ENCODE measurements around the gene SNAP23. TPM values are rescaled to one million over a fixed set of nuclear protein-coding genes. Genes with fewer than 3 reads are reported as not detected.
A peak's percentile ranks its signal among the peaks of the same experiment; 100 is the strongest.
"Not testable (repeated sequence)": the region's sequence is repeated elsewhere in the genome, so short reads cannot be mapped to it uniquely, and the experiment has no call there.

Gene SNAP23
- total RNA-seq, 1 donor from 2014 or later: 23.5 TPM

DNA sequence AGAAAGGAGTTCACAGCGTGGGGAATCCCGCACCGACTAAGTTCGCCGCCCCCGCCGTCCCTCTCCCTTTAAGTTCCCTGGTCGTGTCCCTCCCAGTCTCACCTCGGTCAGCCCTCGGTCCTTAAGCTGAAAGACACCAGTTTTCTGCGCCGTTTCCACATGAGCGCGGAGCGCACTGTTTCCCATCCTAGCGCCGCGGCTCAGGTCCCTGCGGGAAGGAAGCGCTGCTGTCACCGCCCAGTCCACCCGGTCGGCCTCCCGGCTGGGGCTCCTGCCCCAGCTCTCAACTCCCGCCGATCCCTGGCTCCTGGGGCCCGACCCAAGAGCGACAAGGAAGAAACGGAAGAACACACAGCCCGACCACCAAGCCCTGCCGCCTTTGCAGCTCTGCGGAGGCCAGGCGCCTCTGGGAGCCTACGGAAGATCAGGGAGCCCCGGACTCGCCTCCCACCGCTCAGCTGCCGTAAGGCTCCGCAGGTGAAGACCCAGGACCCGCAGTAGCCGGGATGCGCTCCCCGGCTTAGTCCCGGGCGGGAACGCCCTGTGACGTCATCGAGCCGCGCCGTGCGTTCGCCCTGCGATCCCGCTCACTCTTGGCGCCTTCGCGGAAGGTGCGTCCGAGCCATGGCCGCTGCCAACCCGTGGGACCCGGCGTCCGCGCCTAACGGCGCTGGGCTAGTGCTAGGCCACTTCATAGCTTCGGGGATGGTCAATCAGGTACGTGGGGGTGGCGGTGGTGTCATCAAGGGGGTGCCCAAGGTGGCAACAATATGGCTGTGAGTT, 53.0 kb downstream of the SNAP23 start, which contains the start of the genes HAUS2 and LRRC57:
TSS of gene HAUS2 (plus strand) at position 590 of the 783 bp plus-strand sequence. CDS start at position 625, 35 bp downstream.
TSS of gene LRRC57 (minus strand) at position 545 of the 783 bp plus-strand sequence. CDS start at position 186, 359 bp downstream.
- intact Hi-C loops (cut with DNase I): loop anchor here (2.0 kb wide), 1 partner anchor 102 kb away; no protein-coding TSS in a partner anchor
- DNase-seq (ENCODE audit: missing footprints): peak; percentile 95
- peak; percentile 95 for ATAC-seq

DNA sequence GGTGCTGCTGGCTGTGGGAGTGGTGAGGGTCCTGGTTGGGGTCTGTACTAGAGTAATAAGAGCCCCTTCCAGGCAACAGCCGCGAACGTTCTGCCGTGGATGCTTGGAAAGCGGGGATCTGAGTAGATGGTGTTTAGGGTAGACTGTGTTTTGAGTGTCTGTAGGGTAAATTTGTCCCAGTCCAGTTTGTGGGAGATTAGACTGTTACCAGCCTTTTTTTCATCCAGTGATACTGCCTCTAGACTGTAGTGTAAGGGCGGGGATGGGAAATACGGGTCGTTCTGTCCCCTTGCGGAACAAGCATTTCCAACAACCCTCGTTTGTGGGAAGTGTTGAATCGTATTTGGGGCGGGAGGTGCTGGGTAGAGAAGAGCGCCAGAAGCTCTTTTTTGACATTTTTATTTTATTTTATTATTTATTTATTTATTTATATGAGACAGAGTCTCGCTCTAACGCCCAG, 53.6 kb downstream of the SNAP23 start:
- no peak for DNase-seq (ENCODE audit: missing footprints)
- ATAC-seq: peak; percentile 54
- intact Hi-C loops (cut with DNase I): loop anchor here (2.0 kb wide), 1 partner anchor 102 kb away; no protein-coding TSS in a partner anchor

DNA sequence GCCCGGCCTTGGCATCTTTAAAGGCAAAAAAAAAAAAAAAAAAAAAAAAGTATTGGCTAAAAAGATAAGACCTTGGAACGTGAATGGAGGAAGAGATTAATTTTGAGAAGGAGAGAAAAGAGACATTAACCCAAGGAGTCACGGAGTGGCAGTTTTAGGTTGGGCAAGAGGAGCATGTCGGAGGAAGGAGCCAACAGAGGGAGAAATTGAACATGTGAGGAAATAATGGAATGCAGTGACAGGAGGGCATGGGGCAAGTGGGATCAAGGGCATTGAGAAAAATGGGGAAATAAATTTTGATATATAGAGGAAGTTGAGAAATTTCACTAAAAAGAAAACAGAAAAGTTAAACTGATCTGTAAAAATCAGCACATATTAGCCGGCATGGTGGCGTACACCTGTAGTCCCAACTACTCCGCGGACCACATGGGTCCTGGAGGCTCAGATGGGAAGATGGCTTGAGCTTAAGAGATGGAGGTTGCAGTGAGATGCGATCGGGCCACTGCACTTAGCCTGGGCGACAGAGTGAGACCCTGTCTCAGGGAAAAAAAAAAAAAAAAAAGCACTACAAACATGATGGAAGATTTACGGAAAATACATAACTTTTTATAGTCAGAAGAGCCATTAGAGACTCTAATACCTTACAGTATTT, 54.4 kb downstream of the SNAP23 start:
- DNase-seq (ENCODE audit: missing footprints) (no peak), ATAC-seq (no peak)
- intact Hi-C loops (cut with DNase I): loop anchor here (2.0 kb wide), 1 partner anchor 101 kb away; no protein-coding TSS in a partner anchor

DNA sequence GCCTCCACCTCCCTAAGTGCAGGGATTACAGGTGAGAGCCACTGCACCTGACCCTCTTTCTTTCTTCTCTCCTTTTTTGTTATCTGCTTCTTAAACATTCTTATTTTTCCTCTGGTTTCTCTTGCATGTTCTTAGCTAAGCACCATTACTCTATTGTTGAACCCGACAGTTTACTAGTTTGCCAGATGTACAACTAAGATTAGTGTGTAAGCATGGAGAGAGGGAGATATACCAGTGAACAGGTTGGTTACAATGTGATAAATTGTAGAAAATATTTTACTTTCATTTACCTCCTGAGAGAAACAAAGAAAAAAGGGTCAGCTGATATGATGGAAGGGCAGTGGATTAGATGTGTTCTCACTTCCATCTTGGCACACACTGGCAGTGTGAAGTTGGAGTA, 58.1 kb downstream of the SNAP23 start:
- intact Hi-C loops (cut with DNase I): no loop called here
- DNase-seq (ENCODE audit: missing footprints) (no peak), ATAC-seq (no peak)

DNA sequence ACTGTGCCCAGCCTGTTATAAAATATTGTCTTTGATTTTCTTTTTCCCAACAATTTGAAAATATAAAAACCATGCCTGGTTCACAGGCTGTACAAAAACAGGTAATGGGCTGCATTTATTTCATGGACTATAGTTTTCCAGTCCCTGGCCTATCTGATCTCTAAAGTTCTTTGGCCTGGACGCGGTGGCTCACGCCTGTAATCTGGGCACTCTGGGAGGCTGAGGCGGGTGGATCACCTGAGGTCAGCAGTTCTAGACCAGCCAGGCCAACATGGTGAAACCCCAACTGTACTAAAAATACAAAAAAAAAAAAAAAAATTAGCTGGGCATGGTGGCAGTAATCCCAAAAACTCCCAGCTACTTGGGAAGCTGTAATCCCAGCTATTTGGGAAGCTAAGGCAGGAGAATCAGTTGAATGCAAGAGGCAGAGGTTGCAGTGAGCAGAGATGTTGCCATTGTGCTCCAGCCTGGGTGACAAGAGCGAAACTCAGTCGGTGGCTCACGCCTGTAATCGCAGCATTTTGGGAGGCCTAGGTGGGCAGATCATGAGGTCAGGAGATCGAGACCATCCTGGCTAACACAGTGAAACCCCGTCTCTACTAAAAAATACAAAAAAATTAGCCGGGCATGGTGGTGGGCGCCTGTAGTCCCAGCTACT, 61.2 kb downstream of the SNAP23 start:
- DNase-seq (ENCODE audit: missing footprints); ATAC-seq; intact Hi-C loops (cut with DNase I): not testable (repeated sequence)

DNA sequence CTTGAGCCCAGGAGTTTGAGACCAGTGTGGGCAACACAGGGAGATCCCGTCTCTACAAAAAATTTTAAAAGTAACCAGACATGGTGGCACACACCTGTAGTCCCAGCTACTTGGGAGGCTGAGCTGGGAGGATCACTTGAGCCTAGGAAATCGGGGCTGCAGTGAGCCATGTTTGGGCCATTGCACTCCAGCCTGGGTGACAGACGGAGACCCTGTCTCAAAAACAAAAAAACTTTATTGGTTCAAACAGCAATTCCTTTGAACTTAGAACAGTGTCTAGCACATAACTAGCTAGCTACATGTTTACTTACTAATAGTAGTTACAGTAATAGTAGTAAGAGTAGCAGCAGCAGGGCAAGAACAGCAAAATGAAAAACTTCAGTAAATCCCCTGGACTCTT, 63.3 kb downstream of the SNAP23 start:
- ATAC-seq (no peak), DNase-seq (ENCODE audit: missing footprints) (no peak)
- intact Hi-C loops (cut with DNase I): no loop called here

DNA sequence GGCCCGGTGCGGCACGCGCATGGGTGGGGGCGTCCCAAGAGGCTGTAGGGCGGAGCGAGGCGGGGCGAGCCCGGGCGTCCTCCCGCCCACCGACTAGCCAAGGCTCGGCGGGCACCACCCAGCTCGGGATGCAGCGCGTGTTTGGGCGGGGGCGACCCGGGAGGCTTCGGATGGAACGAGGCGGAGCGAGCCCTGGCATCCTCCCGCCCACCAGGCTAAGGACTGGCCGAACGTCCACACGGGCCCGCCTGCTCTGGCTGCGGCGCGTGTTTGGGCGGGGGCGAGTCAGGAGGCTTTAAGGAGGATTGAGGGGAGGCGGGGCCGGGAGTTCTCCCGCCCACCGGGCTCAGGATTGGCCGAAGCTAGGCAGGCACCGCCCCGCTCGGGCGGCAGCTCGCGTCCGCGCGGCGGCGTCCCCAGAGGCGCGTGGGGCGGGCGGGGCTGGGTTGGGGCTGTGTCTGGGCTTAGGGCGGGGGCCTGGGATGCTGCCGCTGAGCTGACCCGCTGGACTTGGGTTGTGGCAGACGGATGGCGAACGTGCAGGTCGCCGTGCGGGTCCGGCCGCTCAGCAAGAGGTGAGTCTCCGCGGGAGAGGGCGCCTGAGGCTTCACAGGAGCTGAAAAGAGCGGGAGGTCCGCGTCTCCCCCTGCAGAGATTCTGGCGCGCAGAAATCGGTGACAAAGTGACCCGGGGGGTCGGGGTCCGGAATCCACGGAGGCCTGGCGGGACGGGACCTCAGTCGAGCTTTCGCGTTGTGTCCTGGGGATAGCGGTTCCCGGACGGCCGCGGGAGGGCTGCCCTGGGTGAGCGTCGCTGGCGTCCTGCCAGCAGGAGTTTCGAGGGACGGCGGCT, 80.0 kb downstream of the SNAP23 start, which contains the start of gene STARD9:
TSS of gene STARD9 (plus strand) at position 419 of the 852 bp plus-strand sequence. CDS start at position 529, 110 bp downstream.
- intact Hi-C loops (cut with DNase I): loop anchor here (5.0 kb wide), 2 partner anchors 72 to 78 kb away; partner anchors contain the start of gene SNAP23
- DNase-seq (ENCODE audit: missing footprints) (peak; percentile 99), ATAC-seq (peak; percentile 97)

DNA sequence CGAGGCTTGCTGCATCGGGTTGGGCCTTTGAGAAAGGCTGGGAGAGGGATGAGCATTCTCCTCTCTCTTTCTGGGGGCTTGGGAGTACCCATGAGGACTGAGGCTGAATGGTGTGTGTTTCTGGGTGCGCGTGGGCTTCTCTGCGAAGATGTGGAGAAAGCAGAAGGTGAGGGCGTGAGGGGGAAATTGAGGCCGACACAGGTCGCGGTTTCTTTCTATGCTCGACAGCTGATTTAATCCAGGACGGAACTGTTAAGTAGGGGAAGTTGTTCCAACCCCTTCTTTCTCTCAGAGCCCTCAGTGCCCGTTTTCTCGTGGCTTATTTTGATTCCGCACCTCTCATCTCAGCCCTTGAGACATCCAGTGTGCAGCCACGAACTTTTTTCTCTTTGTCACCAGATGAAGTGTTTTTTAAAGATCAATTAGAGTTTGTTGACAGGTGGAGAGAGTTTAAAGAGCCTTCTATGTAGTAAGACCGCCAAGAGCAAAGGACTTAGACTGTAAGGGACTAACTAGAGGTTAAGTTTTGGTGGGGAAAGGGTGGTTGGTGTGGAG, 80.7 kb downstream of the SNAP23 start:
- intact Hi-C loops (cut with DNase I): loop anchor here (5.0 kb wide), 2 partner anchors 71 to 79 kb away; partner anchors contain the start of gene SNAP23
- ATAC-seq (no peak), DNase-seq (ENCODE audit: missing footprints) (no peak)

DNA sequence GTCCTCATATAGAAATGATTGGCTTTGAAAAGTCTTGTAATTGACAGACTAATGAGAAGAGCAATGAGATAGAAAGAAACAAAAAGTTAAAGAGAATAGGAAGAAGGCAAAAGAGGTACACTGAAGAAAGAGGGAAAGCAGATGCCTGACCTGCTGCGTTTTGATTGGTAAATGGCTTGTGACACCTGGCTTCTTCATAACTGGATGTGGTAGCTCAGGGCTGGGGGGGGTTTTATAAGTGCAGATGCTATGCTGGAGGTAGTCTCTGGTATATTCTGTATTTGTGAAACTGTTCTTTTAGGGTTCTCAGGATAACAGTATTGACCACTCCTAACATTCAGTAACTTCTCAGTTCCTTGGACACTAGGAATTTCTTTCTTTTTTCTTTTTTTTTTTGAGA, 81.3 kb downstream of the SNAP23 start:
- intact Hi-C loops (cut with DNase I): loop anchor here (5.0 kb wide), 2 partner anchors 71 to 79 kb away; partner anchors contain the start of gene SNAP23
- DNase-seq (ENCODE audit: missing footprints) (no peak), ATAC-seq (no peak)

DNA sequence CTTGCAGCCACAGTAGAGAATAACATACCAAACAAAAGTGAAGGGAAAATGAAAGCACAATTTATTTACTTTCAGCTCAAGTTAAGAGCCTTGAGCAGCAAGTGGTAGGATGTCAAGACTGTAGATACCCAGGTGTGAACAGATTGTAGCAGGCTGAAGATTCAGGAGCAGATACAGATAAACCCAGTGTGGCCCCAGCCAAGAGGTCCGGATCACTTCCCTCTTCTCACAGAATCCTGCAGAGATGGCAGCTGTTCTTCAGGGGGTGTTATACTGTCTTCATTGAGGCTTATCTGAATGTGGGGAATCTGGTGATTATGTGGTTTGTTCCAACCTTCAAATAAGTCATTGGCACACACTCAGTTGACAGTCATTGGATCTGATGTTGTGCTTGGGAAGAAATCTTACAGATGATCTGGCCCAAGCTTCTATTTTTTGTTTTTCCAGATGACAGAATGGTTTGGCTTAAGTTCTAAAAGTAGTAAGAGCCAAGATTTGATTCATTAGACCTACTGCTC, 82.1 kb downstream of the SNAP23 start:
- ATAC-seq (no peak), DNase-seq (ENCODE audit: missing footprints) (no peak)
- intact Hi-C loops (cut with DNase I): loop anchor here (5.0 kb wide), 2 partner anchors 70 to 80 kb away; partner anchors contain the start of gene SNAP23

DNA sequence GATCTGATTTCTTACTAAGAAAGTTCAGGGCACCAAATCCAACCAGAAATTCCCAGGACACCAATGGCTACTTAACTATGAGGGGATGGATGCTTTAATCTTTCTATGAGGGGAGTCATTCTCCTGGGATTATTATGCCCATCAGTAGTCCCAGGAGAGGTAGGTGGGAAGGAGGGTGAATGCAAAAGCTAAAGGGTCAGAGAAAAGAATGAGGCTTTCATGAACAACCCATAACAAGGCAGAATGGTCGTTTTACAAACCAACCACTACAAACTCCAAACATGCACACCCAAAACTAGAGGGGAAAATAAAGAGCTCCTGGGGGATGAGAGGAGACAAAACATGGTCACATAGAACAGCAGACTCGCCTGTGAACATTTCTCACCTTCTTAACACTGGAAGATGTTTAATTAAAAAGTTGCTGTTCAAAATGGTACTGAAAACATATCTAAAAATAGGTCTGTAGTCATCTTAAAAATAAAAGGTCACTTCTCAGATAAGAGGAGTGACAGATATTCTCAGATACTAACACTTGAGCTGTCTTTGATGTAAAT, 83.6 kb downstream of the SNAP23 start:
- intact Hi-C loops (cut with DNase I): loop anchor here (5.0 kb wide), 2 partner anchors 68 to 82 kb away; partner anchors contain the start of gene SNAP23
- ATAC-seq (no peak), DNase-seq (ENCODE audit: missing footprints) (no peak)

DNA sequence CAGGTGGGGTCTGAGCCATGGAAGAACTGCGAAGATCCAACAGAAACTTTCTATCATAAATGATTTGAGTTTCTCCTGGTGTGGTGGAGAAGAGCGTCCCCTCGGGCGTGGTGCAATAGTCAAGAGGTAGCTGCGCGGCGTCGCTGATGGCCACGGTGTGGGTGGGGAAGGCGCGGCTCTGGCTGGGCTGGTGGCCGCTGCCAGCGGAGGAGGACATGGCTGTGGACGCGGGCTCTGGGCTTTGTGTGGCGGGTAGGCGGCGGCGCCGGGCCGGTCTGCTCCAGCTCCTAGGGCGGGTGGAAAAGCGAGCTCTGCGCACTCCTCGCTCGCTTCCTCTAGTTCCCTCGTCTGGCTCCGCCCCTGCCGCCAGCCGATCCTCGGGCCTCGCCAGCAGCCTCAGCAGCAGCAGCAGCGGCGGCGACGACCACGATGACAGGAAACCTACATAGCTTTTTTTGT, 85.9 kb downstream of the SNAP23 start:
- peak; percentile 95 for ATAC-seq
- intact Hi-C loops (cut with DNase I): no loop called here

More for the DNA sequence above, 85.9 kb downstream of the SNAP23 start:
- DNase-seq (ENCODE audit: missing footprints): peak; percentile 95

Other genes with a start within 250 kb of the SNAP23 start
- gene GANC, start 222.4 kb upstream of the SNAP23 start, total RNA-seq: 16.3 TPM
- 19.0 TPM for gene TMEM87A, start 222.2 kb upstream of the SNAP23 start, total RNA-seq
- gene CAPN3, start 136.1 kb upstream of the SNAP23 start, total RNA-seq: 3.4 TPM
- 457 TPM for gene ZNF106, start 4.5 kb upstream of the SNAP23 start, total RNA-seq
- gene LRRC57, start 53.2 kb downstream of the SNAP23 start, total RNA-seq: 15.1 TPM
- 11.7 TPM for gene HAUS2, start 53.2 kb downstream of the SNAP23 start, total RNA-seq
- gene STARD9, start 80.0 kb downstream of the SNAP23 start, total RNA-seq: 7.2 TPM
- 6.2 TPM for gene CDAN1, start 241.5 kb downstream of the SNAP23 start, total RNA-seq

Measured in Right ventricle myocardium inferior (tissue), 1 donor.